SK-N-SH (cell line): ENCODE results near the gene NIP7. TPM values are rescaled to one million over a fixed set of nuclear protein-coding genes. Genes with fewer than 3 reads are reported as not detected.

Experiments
- CTCF ChIA-PET: fragments of 300-600, 350-600 bp; formaldehyde crosslinking; extraction: SDS; loops from one replicate; lab custom pipeline; 2021; lab: Yijun Ruan, JAX
- POLR2A ChIA-PET: fragments of 350-600 bp; sonication (Branson Sonifier 250); formaldehyde crosslinking; extraction: SDS; loops from one replicate; lab custom pipeline; 2020; ENCODE audit warnings: antibody characterized with exemption, inconsistent platforms; lab: Yijun Ruan, JAX
- DNase-seq: peaks from one replicate; pipeline ENCODE4 v3.0.0; 2012
- H2AFZ ChIP-seq: fragments of 200-600 bp; sonication (generic); 2 replicates; pipeline ENCODE4 v1.8.1; 2016; ENCODE audit warnings: antibody characterized with exemption, mild to moderate bottlenecking, low read depth
- H3F3A ChIP-seq: fragments of 200-600 bp; sonication (generic); replicated peaks from 2 replicates; pipeline ENCODE3; 2016; ENCODE audit warnings: antibody characterized with exemption, mild to moderate bottlenecking; ENCODE audit not compliant: insufficient read depth
- H3K27ac ChIP-seq, 2 experiments: fragments of 200-500 bp in 1 of 2; fragments of 200-600 bp in 1 of 2; sonication (Bioruptor generic) in 1 of 2; sonication (generic), shearing (Covaris generic) in 1 of 2; 2 replicates each; pipeline versions ENCODE4 v1.5.1 to v1.6.1; 2014 to 2016; ENCODE audit warnings: low read depth in 2 of 2, inconsistent platforms in 1 of 2, low read length in 1 of 2, mild to moderate bottlenecking in 1 of 2, mixed read lengths in 1 of 2
- H3K27me3 ChIP-seq: fragments of 200-600 bp; sonication (generic), shearing (Covaris generic); 2 replicates; pipeline ENCODE4 v1.6.1; 2016; ENCODE audit warnings: mixed run types; ENCODE audit not compliant: insufficient read depth
- H3K36me3 ChIP-seq, 2 experiments: fragments of 200-500 bp in 1 of 2; fragments of 200-600 bp in 1 of 2; sonication (Bioruptor generic) in 1 of 2; sonication (generic) in 1 of 2; replicated peaks in 1 of 2; 2 replicates each; pipeline versions ENCODE3 to v1.5.1; 2014 to 2016; ENCODE audit warnings: low read length in 1 of 2, mild to moderate bottlenecking in 1 of 2; ENCODE audit not compliant: insufficient read depth in 2 of 2, control insufficient read depth in 1 of 2
- H3K4me1 ChIP-seq, 2 experiments: fragments of 200-500 bp in 1 of 2; fragments of 200-600 bp in 1 of 2; sonication (Bioruptor generic) in 1 of 2; sonication (generic), shearing (Covaris generic) in 1 of 2; 2 replicates each; pipeline versions ENCODE4 v1.5.1 to v1.6.1; 2014 to 2016; ENCODE audit warnings: low read depth in 1 of 2, low read length in 1 of 2, mixed run types in 1 of 2; ENCODE audit not compliant: insufficient read depth in 2 of 2, control insufficient read depth in 1 of 2
- H3K4me2 ChIP-seq: fragments of 200-600 bp; sonication (generic), shearing (Covaris generic); 2 replicates; pipeline ENCODE4 v1.6.1; 2017; ENCODE audit warnings: mixed run types
- H3K4me3 ChIP-seq, 2 experiments: fragments of 200-500 bp in 1 of 2; fragments of 200-600 bp in 1 of 2; sonication (Bioruptor generic) in 1 of 2; sonication (generic), shearing (Covaris generic) in 1 of 2; 2 replicates each; pipeline versions ENCODE4 v1.5.1 to v1.8.1; 2014 to 2016; ENCODE audit warnings: low read depth in 2 of 2, inconsistent platforms in 1 of 2, low read length in 1 of 2, mild to moderate bottlenecking in 1 of 2, mixed read lengths in 1 of 2, moderate library complexity in 1 of 2
- H3K79me2 ChIP-seq: fragments of 200-600 bp; sonication (generic); 2 replicates; pipeline ENCODE4 v1.8.1; 2017; ENCODE audit warnings: mild to moderate bottlenecking; ENCODE audit not compliant: insufficient read depth
- H3K9ac ChIP-seq: fragments of 200-600 bp; sonication (generic); 2 replicates; pipeline ENCODE4 v1.6.1; 2017; ENCODE audit warnings: mixed run types
- H3K9me2 ChIP-seq: fragments of 200-600 bp; sonication (generic); 2 replicates; pipeline ENCODE4 v1.6.1; 2017; ENCODE audit warnings: mixed run types
- H3K9me3 ChIP-seq: fragments of 200-600 bp; sonication (generic); 2 replicates; pipeline ENCODE4 v1.6.1; 2017; ENCODE audit warnings: mixed run types, mild to moderate bottlenecking, moderate library complexity
- H4K20me1 ChIP-seq: fragments of 200-600 bp; sonication (generic); 2 replicates; pipeline ENCODE4 v1.6.1; 2017; ENCODE audit warnings: mild to moderate bottlenecking, mixed run types; ENCODE audit not compliant: insufficient read depth
- CHD2 ChIP-seq: fragments of 150-350 bp; IDR thresholded peaks from 2 replicates; pipeline ENCODE4 v1.6.1; 2018; ENCODE audit warnings: low read length; ENCODE audit not compliant: partially characterized antibody
- CTCF ChIP-seq: fragments of 200-600 bp; sonication (generic); IDR thresholded peaks from 2 replicates; pipeline ENCODE4 v1.6.1; 2017; ENCODE audit warnings: antibody characterized with exemption, mild to moderate bottlenecking, moderate library complexity
- EZH2phosphoT487 ChIP-seq: fragments of 200-600 bp; sonication (generic); IDR thresholded peaks from 2 replicates; pipeline ENCODE4 v1.6.1; 2017; ENCODE audit warnings: low read depth, mixed run types, mild to moderate bottlenecking, antibody characterized with exemption, moderate library complexity, borderline replicate concordance
- FOXM1 ChIP-seq: IDR thresholded peaks from 2 replicates; pipeline ENCODE4 v1.4.0; 2012; ENCODE audit warnings: low read depth, mild to moderate bottlenecking
- JUND ChIP-seq: IDR thresholded peaks from 2 replicates; pipeline ENCODE4 v1.4.0; 2012
- MEF2A ChIP-seq: IDR thresholded peaks from 2 replicates; pipeline ENCODE4 v1.4.0; 2012; ENCODE audit warnings: low read depth, borderline replicate concordance
- MXI1 ChIP-seq: IDR thresholded peaks from 2 replicates; pipeline ENCODE4 v1.6.1; 2012; ENCODE audit warnings: mild to moderate bottlenecking, low read depth, low read length, improper control_type of control experiment
- NRF1 ChIP-seq: IDR thresholded peaks from 2 replicates; pipeline ENCODE4 v1.6.1; 2012; ENCODE audit warnings: low read depth, mild to moderate bottlenecking, low read length
- PBX3 ChIP-seq: IDR thresholded peaks from 2 replicates; pipeline ENCODE4; 2012
- RCOR1 ChIP-seq: fragments of 150-350 bp; IDR thresholded peaks from 2 replicates; pipeline ENCODE4 v1.6.1; 2017; ENCODE audit warnings: antibody characterized with exemption, low read length
- RFX5 ChIP-seq: IDR thresholded peaks from 2 replicates; pipeline ENCODE4 v1.6.1; 2012; ENCODE audit warnings: mild to moderate bottlenecking, improper control_type of control experiment, low read length
- YY1 ChIP-seq: IDR thresholded peaks from 2 replicates; pipeline ENCODE4 v1.4.0; 2012; ENCODE audit warnings: low read depth, mild to moderate bottlenecking
- WGBS: methylation state at CpG from one replicate; pipeline ENCODE4 v1.1.6; 2017; ENCODE audit warnings: low lambda C conversion rate; 5-methylcytosine and 5-hydroxymethylcytosine counted together
- polyA plus RNA-seq, 3 experiments: library from polyadenylated mRNA; depleted of rRNA; stranded (reverse); fragments of >200 nt; gene quantifications; 2 replicates each; pipeline ENCODE4 v1.2.3, GENCODE V29; 2012

Gene NIP7
- polyA plus RNA-seq, 1 of the 3 experiments (the other 2 are of a cell fraction), result 19.0 TPM

GRCh38 chr16:69307856-69308255, 31.7 kb upstream of the NIP7 start:
- Histone ChIP-seq H3K36me3 (peaks cover 7 to 14% of the 10 kb centered on the region in 2 experiments), H3K9ac (no peak overlapping the region), H3K4me3 (no peak overlapping the region), H3K79me2 (peaks cover 14% of the 10 kb centered on the region), H3K9me2 (no peaks in the 10 kb centered on the region), H3K27me3 (no peaks in the 10 kb centered on the region), H3K27ac (no peak overlapping the region), H2AFZ (no peak overlapping the region), H4K20me1 (peaks cover 5% of the 10 kb centered on the region; the same call in 1 of the 2 replicates), H3K4me1 (peaks cover 0 to 5% of the 10 kb centered on the region in 2 experiments; a peak in 1 of 4 replicates), H3K4me2 (no peak overlapping the region), H3K9me3 (no peaks in the 10 kb centered on the region), H3F3A (peaks cover 23% of the 10 kb centered on the region)
- CTCF ChIA-PET, result interaction anchor here (1.3 kb wide), 1 partner anchor 158 kb away, joined by 4 read pairs; no protein-coding TSS in a partner anchor
- WGBS, result 93% methylated on average over 2 of the region's 2 CpGs
- POLR2A ChIA-PET, result no interaction called here
- DNase-seq, result no peak
- TF ChIP-seq JUND, result no peak
- no peak for TF ChIP-seq PBX3
- TF ChIP-seq EZH2phosphoT487, result no peak
- TF ChIP-seq RCOR1, result no peak

GRCh38 chr16:69309316-69309715, 30.3 kb upstream of the NIP7 start:
- Histone ChIP-seq H3K4me2 (no peak overlapping the region), H3K9me3 (no peaks in the 10 kb centered on the region), H3K36me3 (peaks cover 6 to 16% of the 10 kb centered on the region in 2 experiments), H3K9ac (no peak overlapping the region), H2AFZ (no peak overlapping the region), H3K4me1 (peaks cover 0 to 5% of the 10 kb centered on the region in 2 experiments; a peak in 1 of 4 replicates), H3K27me3 (no peaks in the 10 kb centered on the region), H3K79me2 (peaks cover 29% of the 10 kb centered on the region), H3F3A (peaks cover 23% of the 10 kb centered on the region), H3K27ac (no peak overlapping the region), H3K9me2 (no peaks in the 10 kb centered on the region), H3K4me3 (no peak overlapping the region), H4K20me1 (peaks cover 5% of the 10 kb centered on the region; the same call in 1 of the 2 replicates)
- ChIA-PET POLR2A (no interaction called here), CTCF (no interaction called here)
- DNase-seq, result no peak
- TF ChIP-seq RFX5, result no peak
- 95% methylated on average over 12 of the region's 12 CpGs for WGBS

GRCh38 chr16:69310653-69311532, 28.7 kb upstream of the NIP7 start, which contains the start of gene VPS4A:
Gene VPS4A (plus strand): TSS chr16:69311350. CDS start chr16:69311512, 162 bp downstream.
- H3F3A ChIP-seq, result peaks cover 20% of the 10 kb centered on the region
- peaks cover 44% of the 10 kb centered on the region for H3K79me2 ChIP-seq
- no peaks in the 10 kb centered on the region for H3K27me3 ChIP-seq
- WGBS, result 26% methylated on average over 25 of the region's 70 CpGs
- H3K9me2 ChIP-seq, result no peaks in the 10 kb centered on the region
- H3K4me3 ChIP-seq, result peak within 1 kb of the TSS; percentile 76 to 85
- H3K9me3 ChIP-seq, result no peaks in the 10 kb centered on the region
- peak within 1 kb of the TSS; percentile 90; the same call in 1 of the 2 replicates for H2AFZ ChIP-seq
- ChIA-PET CTCF (interaction anchor here (0.6 to 3.1 kb wide), 9 partner anchors 9 to 161 kb away, joined by 3 to 16 read pairs (median 3); partner anchors contain the start of gene PDF), POLR2A (no interaction called here)
- peaks cover 10% of the 10 kb centered on the region; the same call in 1 of the 2 replicates for H4K20me1 ChIP-seq
- H3K27ac ChIP-seq, result peak within 1 kb of the TSS; percentile 79 to 80
- DNase-seq, result peak; percentile 99
- H3K4me2 ChIP-seq, result peak within 1 kb of the TSS; percentile 94
- H3K36me3 ChIP-seq, result peaks cover 10 to 18% of the 10 kb centered on the region in 2 experiments
- H3K9ac ChIP-seq, result peak within 1 kb of the TSS; percentile 89
- peaks cover 0 to 5% of the 10 kb centered on the region in 2 experiments; a peak in 1 of 4 replicates for H3K4me1 ChIP-seq
- TF ChIP-seq CTCF, result peak; percentile 66
- TF ChIP-seq PBX3, result peak; percentile 48
- peak; percentile 51 for TF ChIP-seq MXI1
- no peak for TF ChIP-seq MEF2A
- TF ChIP-seq FOXM1, result no peak
- TF ChIP-seq NRF1, result 0 out of 2 replicates have a peak, but pooled peaks have one; percentile 27
- TF ChIP-seq YY1, result no peak
- TF ChIP-seq CHD2, result peak; percentile 64
